OCI-LY1 (cell line): ENCODE data around the gene UPB1.

ENCODE experiments used
- CTCF ChIP-seq: fragments of 200-600 bp; sonication (generic), shearing (Covaris generic); IDR thresholded peaks from 2 replicates; pipeline ENCODE4 v1.5.1; 2017; ENCODE audit warnings: mild to moderate bottlenecking, antibody characterized with exemption, low read length, moderate library complexity, mixed read lengths
- EZH2 ChIP-seq: fragments of 200-600 bp; sonication (generic), shearing (Covaris generic); IDR thresholded peaks from 2 replicates; pipeline ENCODE4 v1.8.0; 2017; ENCODE audit warnings: borderline replicate concordance, mixed run types, mild to moderate bottlenecking, antibody characterized with exemption, low read length, moderate library complexity, mixed read lengths

- TF ChIP-seq CTCF (no peak), EZH2 (no peak)
These were observed 34.8 kb downstream of the UPB1 start for GRCh38 chr22:24529898-24530297.
